KOPT-K1 (cell line): ENCODE results near the gene SUV39H2.
"Not testable (repeated sequence)": the region's sequence is repeated elsewhere in the genome, so short reads cannot be mapped to it uniquely, and the experiment has no call there.

Source experiments
- H3K27ac ChIP-seq: fragments of 200-600 bp; sonication (generic); 2 replicates; pipeline ENCODE4 v1.5.1; 2016; ENCODE audit warnings: antibody characterized with exemption, mild to moderate bottlenecking, low read depth, low read length; ENCODE audit not compliant: poor library complexity, severe bottlenecking
- H3K36me3 ChIP-seq: fragments of 200-600 bp; sonication (generic); 2 replicates; pipeline ENCODE4 v1.5.1; 2017; ENCODE audit warnings: antibody characterized with exemption, mild to moderate bottlenecking, low read length, moderate library complexity; ENCODE audit not compliant: insufficient read depth
- H3K9me3 ChIP-seq: fragments of 200-600 bp; sonication (generic); 2 replicates; pipeline ENCODE4 v1.5.1; 2017; ENCODE audit warnings: antibody characterized with exemption, low read length, mild to moderate bottlenecking; ENCODE audit not compliant: insufficient read depth, poor library complexity, severe bottlenecking

Gene SUV39H2

GRCh38 chr10:14905890-14906289 is 27.2 kb downstream of the SUV39H2 start:
- no peaks in the 10 kb centered on the region for H3K9me3 ChIP-seq
- peaks cover 98% of the 10 kb centered on the region for H3K36me3 ChIP-seq
- H3K27ac ChIP-seq = no peak overlapping the region

DNA sequence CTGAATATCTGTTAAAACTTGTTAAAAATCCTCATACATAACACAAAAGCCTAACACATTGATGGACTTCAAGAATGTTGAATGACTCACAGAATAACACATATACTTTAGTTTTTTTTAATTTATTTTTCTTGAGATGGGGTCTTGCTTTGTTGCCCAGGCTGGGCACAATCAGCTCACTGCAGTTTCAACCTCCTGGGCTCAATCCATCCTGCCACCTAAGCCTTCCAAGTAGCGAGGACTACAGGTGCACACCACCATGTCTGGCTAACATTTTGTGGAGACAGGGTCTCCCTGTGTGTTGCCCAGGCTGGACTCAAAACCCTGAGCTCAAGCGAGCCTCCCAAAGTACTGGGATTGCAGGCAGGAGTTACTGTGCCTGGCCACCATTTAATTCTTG is 28.1 kb downstream of the SUV39H2 start:
- no peak overlapping the region for H3K27ac ChIP-seq
- no peaks in the 10 kb centered on the region for H3K9me3 ChIP-seq
- H3K36me3 ChIP-seq = peaks cover 98% of the 10 kb centered on the region

GRCh38 chr10:14907591-14907990 is 28.9 kb downstream of the SUV39H2 start:
- H3K9me3 ChIP-seq, H3K27ac ChIP-seq: not testable (repeated sequence)
- H3K36me3 ChIP-seq = peaks cover 98% of the 10 kb centered on the region

DNA sequence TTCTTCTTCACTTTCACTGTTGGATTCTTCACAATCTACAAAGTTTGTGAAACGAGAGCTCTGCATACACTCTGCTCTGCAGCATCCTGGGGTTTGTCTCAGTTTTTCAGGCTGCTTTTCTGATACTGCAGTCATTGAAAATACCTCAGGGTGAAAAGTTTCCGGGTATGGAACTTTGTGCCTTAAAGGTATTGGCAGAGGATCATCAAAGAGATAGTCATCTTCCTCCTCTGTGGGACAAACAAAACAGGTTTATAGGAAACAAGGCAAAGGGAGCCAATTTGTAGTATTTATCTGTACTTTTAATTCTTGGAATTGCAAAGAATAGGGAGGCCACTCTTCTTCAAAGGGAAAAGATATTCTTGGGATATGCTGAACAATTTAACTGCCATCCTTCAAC is 30.4 kb downstream of the SUV39H2 start:
- H3K9me3 ChIP-seq = no peaks in the 10 kb centered on the region
- H3K27ac ChIP-seq = no peak overlapping the region
- H3K36me3 ChIP-seq = peaks cover 100% of the 10 kb centered on the region

DNA sequence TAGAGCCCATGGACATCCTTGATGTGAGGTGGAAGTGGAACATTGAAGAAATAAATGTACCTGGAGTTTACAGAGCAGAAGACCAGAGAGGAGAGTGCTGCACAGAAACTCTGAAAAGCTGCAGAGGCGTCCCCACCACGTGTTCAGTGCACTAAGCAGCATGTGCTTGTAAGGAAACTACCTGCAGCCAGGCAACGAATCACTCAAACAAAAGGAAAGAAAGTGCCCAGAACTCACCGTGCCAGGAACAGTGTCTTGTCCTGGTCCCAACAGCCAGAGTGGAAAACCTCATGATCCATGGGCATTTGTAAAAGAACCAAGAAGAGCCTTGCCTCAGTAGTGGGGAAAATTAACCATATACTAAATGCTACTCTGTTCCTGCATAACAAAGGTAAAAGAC is 32.3 kb downstream of the SUV39H2 start:
- peaks cover 11% of the 10 kb centered on the region for H3K9me3 ChIP-seq
- H3K27ac ChIP-seq = no peak overlapping the region
- peaks cover 98% of the 10 kb centered on the region for H3K36me3 ChIP-seq

DNA sequence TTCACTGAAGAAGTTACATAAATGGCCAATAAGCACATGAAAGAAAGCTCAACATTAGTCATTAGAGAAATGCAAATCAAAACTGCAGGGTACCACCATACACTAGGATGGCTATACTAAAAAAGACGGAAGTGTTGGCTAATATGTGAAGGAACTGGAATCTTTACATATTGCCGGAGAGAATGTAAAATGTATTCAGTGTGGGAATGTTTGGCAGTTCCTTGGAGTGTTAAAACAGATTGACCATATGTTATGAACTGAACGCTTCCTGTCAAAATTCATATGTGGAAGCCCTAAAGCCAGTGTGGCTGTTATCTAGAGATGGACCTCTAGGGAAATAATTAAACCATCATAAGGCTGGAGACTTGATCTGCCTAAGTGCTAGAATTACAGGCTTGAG is 33.1 kb downstream of the SUV39H2 start:
- Histone ChIP-seq H3K36me3 (peaks cover 98% of the 10 kb centered on the region), H3K27ac (no peak overlapping the region), H3K9me3 (peaks cover 20% of the 10 kb centered on the region)

- Histone ChIP-seq H3K9me3 (peaks cover 43% of the 10 kb centered on the region), H3K27ac (no peak overlapping the region), H3K36me3 (peaks cover 98% of the 10 kb centered on the region)
Measured at GRCh38 chr10:14916600-14916999, 37.9 kb downstream of the SUV39H2 start.

- H3K27ac ChIP-seq = no peak overlapping the region
- H3K9me3 ChIP-seq = peaks cover 43% of the 10 kb centered on the region
- H3K36me3 ChIP-seq = peaks cover 98% of the 10 kb centered on the region
Measured at GRCh38 chr10:14917827-14918226, 39.2 kb downstream of the SUV39H2 start.

- H3K27ac ChIP-seq = no peak overlapping the region
- peaks cover 98% of the 10 kb centered on the region for H3K36me3 ChIP-seq
- peaks cover 43% of the 10 kb centered on the region for H3K9me3 ChIP-seq
Measured at GRCh38 chr10:14918964-14919363, 40.3 kb downstream of the SUV39H2 start.

- peaks cover 2% of the 10 kb centered on the region for H3K9me3 ChIP-seq
- peaks cover 99% of the 10 kb centered on the region for H3K36me3 ChIP-seq
- H3K27ac ChIP-seq = no peak overlapping the region
Measured at GRCh38 chr10:14924013-14924412, 45.3 kb downstream of the SUV39H2 start.

DNA sequence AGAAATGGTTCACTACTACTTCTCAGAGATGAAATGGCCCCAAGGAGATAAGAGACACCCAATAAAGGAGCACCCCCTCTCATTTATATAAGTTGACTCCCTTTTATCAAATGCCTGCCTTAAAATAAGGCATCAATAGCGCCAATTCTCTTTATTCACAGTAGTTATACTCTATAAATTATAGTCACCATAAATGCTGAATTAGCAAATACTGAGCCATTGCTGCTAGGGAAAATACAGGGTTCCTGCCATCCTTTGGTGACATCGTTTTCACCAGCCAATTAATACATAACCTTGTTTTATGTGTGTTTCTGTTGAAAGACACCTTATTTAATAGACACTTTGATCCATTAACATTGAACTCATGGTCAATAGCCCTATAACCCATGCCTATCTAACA is 46.6 kb downstream of the SUV39H2 start:
- H3K36me3 ChIP-seq = peaks cover 95% of the 10 kb centered on the region

DNA sequence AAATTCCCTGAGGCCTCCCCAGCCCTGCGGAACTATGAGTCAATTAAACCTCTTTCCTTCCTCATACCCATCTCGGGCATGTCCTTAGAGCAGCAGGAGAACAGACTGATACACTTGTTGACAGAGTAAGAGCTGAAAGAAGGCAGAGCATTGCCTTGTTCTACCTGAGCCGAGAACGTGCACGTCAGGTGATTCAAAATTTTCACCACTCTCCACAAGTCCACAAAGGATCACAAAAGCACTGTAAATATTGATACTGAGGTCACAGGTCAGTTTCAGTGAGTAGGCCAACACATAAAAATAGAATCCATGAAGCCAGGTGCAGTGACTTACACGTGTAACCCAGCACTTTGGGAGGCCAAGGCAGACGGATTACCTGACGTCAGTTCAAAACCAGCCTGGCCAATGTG is 47.4 kb downstream of the SUV39H2 start:
- Histone ChIP-seq H3K9me3 (no peaks in the 10 kb centered on the region), H3K36me3 (peaks cover 95% of the 10 kb centered on the region), H3K27ac (no peak overlapping the region)

More for the DNA sequence above, 46.6 kb downstream of the SUV39H2 start:
- Histone ChIP-seq H3K27ac (no peak overlapping the region), H3K9me3 (no peaks in the 10 kb centered on the region)

- peaks cover 95% of the 10 kb centered on the region for H3K36me3 ChIP-seq
- no peaks in the 10 kb centered on the region for H3K9me3 ChIP-seq
- H3K27ac ChIP-seq = no peak overlapping the region
Measured at GRCh38 chr10:14926722-14927416, 48.2 kb downstream of the SUV39H2 start.

GRCh38 chr10:14930610-14931009 is 51.9 kb downstream of the SUV39H2 start:
- Histone ChIP-seq H3K36me3 (peaks cover 96% of the 10 kb centered on the region), H3K27ac (no peak overlapping the region), H3K9me3 (no peaks in the 10 kb centered on the region)

GRCh38 chr10:14936584-14936983 is 57.9 kb downstream of the SUV39H2 start:
- no peak overlapping the region for H3K27ac ChIP-seq
- peaks cover 82% of the 10 kb centered on the region for H3K36me3 ChIP-seq
- H3K9me3 ChIP-seq = no peaks in the 10 kb centered on the region

GRCh38 chr10:14938971-14939370 is 60.3 kb downstream of the SUV39H2 start:
- not testable (repeated sequence) for H3K27ac ChIP-seq, H3K9me3 ChIP-seq
- H3K36me3 ChIP-seq = peaks cover 82% of the 10 kb centered on the region
